Upper lobe of left lung (tissue), 6 donors: ENCODE results near the gene LIPA. TPM values are rescaled to one million over a fixed set of nuclear protein-coding genes. Genes with fewer than 3 reads are reported as not detected.

ENCODE experiments used
- ATAC-seq, 2 donors: fragments of 200-7000 bp; cut with Tn5 transposase; one replicate each; pipeline ENCODE4 v1.9.1; 2022; ENCODE audit warnings: mild to moderate bottlenecking in 2 of 2, moderate library complexity in 2 of 2; ENCODE audit not compliant: low FRiP score in 2 of 2
- DNase-seq, 2 donors: peaks; one replicate each; pipeline ENCODE4 v3.0.0-alpha.2; 2019 to 2020
- H3K27ac ChIP-seq, 4 donors: fragments of 200-600 bp; sonication (generic); one replicate each; pipeline ENCODE4 v1.5.1; 2016 to 2019
- H3K27me3 ChIP-seq, 4 donors: fragments of 200-600 bp; sonication (generic); one replicate each; pipeline ENCODE4 v1.5.1; 2017 to 2019
- H3K36me3 ChIP-seq, 4 donors: fragments of 200-600 bp; sonication (generic); one replicate each; pipeline ENCODE4 v1.5.1; 2016 to 2019
- H3K4me1 ChIP-seq, 4 donors: fragments of 200-600 bp; sonication (generic); one replicate each; pipeline ENCODE4 v1.5.1; 2018 to 2019
- H3K4me3 ChIP-seq, 4 donors: fragments of 200-600 bp; sonication (generic); one replicate each; pipeline ENCODE4 v1.5.1; 2017 to 2019; ENCODE audit warnings: mild to moderate bottlenecking in 2 of 4, moderate library complexity in 1 of 4
- H3K9me3 ChIP-seq, 4 donors: fragments of 200-600 bp; sonication (generic); one replicate each; pipeline ENCODE4 v1.5.1; 2018 to 2019
- EP300 ChIP-seq, 4 donors: sonication (generic); formaldehyde crosslinking; IDR thresholded peaks; one replicate each; pipeline ENCODE4 v1.5.1; 2017; ENCODE audit warnings: antibody characterized with exemption in 4 of 4, control low read depth in 2 of 4
- POLR2A ChIP-seq, 4 donors: fragments of 450-650 bp; IDR thresholded peaks; one replicate each; pipeline ENCODE4 v1.5.1; 2016 to 2017; ENCODE audit warnings: antibody characterized with exemption in 4 of 4, mild to moderate bottlenecking in 2 of 4
- POLR2AphosphoS5 ChIP-seq, 2 donors: sonication (generic); formaldehyde crosslinking; IDR thresholded peaks; one replicate each; pipeline ENCODE4 v1.5.1; 2017; ENCODE audit warnings: antibody characterized with exemption in 2 of 2
- WGBS, 2 donors: methylation state at CpG; one replicate each; pipeline ENCODE4 v1.1.5; 2017 to 2018; 5-methylcytosine and 5-hydroxymethylcytosine counted together
- total RNA-seq, 6 donors: library from RNA; depleted of rRNA in 4 of 6; stranded (reverse); fragments of >200 nt in 4 of 6; gene quantifications; one replicate each; pipeline versions ENCODE4 v1.1.0 to v1.2.1, GENCODE V29; 2016 to 2021
- TF ChIP-seq, protein P1 (sequence below), 6 experiments: fragments of 450-650 bp in 4 of 6; fragments of 200-600 bp in 2 of 6; sonication (generic) in 2 of 6; IDR thresholded peaks; one replicate each; pipeline ENCODE4 v1.5.1; 2016 to 2019; ENCODE audit warnings: antibody characterized with exemption in 6 of 6
- donor health status: DM: no; HTN: no; CAD: no; lungs with moderate emphysema.
- donor health status: DM: no; HTN: yes; CAD: no; lungs with severe emphysema.

Gene LIPA
- total RNA-seq, 6 donors from 2014 or later = 28.5 to 129 (median 70.6) TPM

- H3K9me3 ChIP-seq = no peaks in the 10 kb centered on the region
- no peak for TF ChIP-seq POLR2A (IDR thresholded peaks at IDR 0.05)
- no peak for TF ChIP-seq EP300 (IDR thresholded peaks at IDR 0.05)
- TF ChIP-seq, protein P1, sequence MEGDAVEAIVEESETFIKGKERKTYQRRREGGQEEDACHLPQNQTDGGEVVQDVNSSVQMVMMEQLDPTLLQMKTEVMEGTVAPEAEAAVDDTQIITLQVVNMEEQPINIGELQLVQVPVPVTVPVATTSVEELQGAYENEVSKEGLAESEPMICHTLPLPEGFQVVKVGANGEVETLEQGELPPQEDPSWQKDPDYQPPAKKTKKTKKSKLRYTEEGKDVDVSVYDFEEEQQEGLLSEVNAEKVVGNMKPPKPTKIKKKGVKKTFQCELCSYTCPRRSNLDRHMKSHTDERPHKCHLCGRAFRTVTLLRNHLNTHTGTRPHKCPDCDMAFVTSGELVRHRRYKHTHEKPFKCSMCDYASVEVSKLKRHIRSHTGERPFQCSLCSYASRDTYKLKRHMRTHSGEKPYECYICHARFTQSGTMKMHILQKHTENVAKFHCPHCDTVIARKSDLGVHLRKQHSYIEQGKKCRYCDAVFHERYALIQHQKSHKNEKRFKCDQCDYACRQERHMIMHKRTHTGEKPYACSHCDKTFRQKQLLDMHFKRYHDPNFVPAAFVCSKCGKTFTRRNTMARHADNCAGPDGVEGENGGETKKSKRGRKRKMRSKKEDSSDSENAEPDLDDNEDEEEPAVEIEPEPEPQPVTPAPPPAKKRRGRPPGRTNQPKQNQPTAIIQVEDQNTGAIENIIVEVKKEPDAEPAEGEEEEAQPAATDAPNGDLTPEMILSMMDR (IDR thresholded peaks at IDR 0.05) = no peak
- TF ChIP-seq POLR2AphosphoS5 (IDR thresholded peaks at IDR 0.05) = no peak
- no peak for DNase-seq
- WGBS, 2 donors = 90 to 93% methylated on average over 2 of the region's 2 CpGs
- H3K27ac ChIP-seq = no peak overlapping the region
- no peak overlapping the region for H3K4me3 ChIP-seq
- H3K36me3 ChIP-seq = no peaks in the 10 kb centered on the region
- H3K27me3 ChIP-seq = no peaks in the 10 kb centered on the region
- ATAC-seq = no peak
- peaks cover 3 to 7% (median 4%) of the 10 kb centered on the region in 4 donors for H3K4me1 ChIP-seq
Observed at GRCh38 chr10:89271532-89271931, 20.0 kb upstream of the LIPA start.

GRCh38 chr10:89270153-89270483 is 18.5 kb upstream of the LIPA start:
- no peak overlapping the region for H3K27ac ChIP-seq
- no peaks in the 10 kb centered on the region for H3K36me3 ChIP-seq
- DNase-seq (no peak), ATAC-seq (no peak)
- peaks cover under 1 to 2% (median 2%) of the 10 kb centered on the region in 4 donors for H3K4me1 ChIP-seq
- TF ChIP-seq, protein P1 (IDR thresholded peaks at IDR 0.05) = no peak
- TF ChIP-seq EP300 (IDR thresholded peaks at IDR 0.05) (no peak), POLR2A (IDR thresholded peaks at IDR 0.05) (no peak)
- no peaks in the 10 kb centered on the region for H3K9me3 ChIP-seq
- no peaks in the 10 kb centered on the region for H3K27me3 ChIP-seq
- no peak overlapping the region for H3K4me3 ChIP-seq

DNA sequence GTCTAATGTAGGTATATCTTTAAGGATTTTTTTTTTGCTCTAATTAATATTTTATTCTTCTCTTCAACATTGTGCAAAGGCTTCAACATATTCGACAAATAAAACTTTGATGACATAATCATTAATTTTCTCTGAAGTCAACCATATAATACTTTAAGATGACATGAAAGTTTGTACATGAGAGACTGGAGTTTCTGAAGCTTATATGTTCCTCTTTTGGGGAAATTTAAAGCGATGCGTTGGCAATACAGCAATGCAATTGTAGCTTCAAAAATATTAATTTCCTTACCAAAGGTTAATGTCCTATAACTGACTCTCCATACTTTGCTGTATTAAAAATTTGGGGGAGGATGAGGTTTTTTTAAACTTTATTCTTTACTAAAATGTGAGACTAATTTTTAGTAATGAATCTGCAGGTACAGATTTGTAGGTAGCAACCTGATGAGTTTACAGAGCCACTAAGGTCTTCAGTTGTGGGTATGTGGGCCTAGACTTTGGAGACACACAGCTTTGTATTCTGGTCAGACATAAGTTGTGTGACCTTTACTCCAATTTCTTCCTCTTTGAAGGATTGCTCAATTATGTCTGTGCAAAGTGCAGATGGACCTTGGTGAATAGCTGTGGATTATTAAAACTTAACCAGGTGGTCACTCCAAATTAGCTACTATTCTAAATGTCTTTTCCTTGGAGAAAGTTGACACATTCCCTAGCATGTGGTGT is 18.0 kb upstream of the LIPA start:
- no peaks in the 10 kb centered on the region for H3K4me1 ChIP-seq
- no peak overlapping the region for H3K27ac ChIP-seq
- H3K27me3 ChIP-seq = no peaks in the 10 kb centered on the region
- H3K9me3 ChIP-seq = no peaks in the 10 kb centered on the region
- 79 to 88% methylated on average over 3 of the region's 3 CpGs for WGBS, 2 donors
- TF ChIP-seq POLR2AphosphoS5 (IDR thresholded peaks at IDR 0.05) = no peak
- TF ChIP-seq, protein P1 (IDR thresholded peaks at IDR 0.05) = no peak
- no peak for TF ChIP-seq EP300 (IDR thresholded peaks at IDR 0.05)
- TF ChIP-seq POLR2A (IDR thresholded peaks at IDR 0.05) = no peak
- no peak for ATAC-seq
- DNase-seq = no peak
- no peaks in the 10 kb centered on the region for H3K36me3 ChIP-seq
- no peak overlapping the region for H3K4me3 ChIP-seq

DNA sequence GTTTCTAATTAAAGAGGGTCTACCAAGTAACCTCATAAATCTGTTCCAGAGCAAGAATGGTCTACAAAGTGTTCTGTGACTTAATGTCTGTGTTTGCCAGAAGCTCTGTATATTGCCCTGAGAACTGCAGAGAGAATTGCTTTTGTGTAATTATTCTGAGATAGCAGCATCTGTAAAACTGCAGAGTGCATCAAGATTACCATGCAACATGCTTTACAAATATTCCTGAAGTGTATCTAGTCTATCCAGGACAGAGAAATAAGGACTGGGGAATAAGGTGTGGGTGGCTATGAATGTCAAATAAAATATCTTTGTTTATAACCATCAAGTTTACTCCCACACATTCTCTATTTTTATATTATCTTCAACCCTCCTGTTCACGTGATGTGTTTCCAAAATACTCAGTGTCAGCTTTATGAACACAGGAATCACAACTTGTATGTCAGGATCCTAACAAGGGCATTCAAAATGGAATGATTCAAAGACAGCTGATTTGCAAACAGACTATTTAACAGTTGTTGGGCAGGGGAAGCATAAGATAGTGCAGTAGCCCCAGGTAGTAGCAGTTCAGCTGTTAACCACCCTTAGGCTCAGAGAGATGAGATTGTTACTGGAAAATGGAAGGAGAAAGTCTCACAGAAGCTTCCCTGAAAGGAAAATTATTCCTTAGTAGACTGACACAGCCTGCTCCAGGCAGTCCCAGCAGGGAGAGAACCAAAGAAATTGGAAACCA is 15.3 kb upstream of the LIPA start:
- ATAC-seq = no peak

More for the DNA sequence above, 15.3 kb upstream of the LIPA start:
- DNase-seq = no peak
- no peak overlapping the region for H3K27ac ChIP-seq
- H3K4me3 ChIP-seq = no peak overlapping the region
- no peaks in the 10 kb centered on the region for H3K36me3 ChIP-seq
- WGBS, 2 donors = 51 to 85% methylated on average over 1 of the region's 1 CpG
- TF ChIP-seq POLR2AphosphoS5 (IDR thresholded peaks at IDR 0.05) = no peak
- TF ChIP-seq POLR2A (IDR thresholded peaks at IDR 0.05) = no peak
- TF ChIP-seq, protein P1 (IDR thresholded peaks at IDR 0.05) = no peak
- no peak for TF ChIP-seq EP300 (IDR thresholded peaks at IDR 0.05)
- H3K27me3 ChIP-seq = no peaks in the 10 kb centered on the region
- no peaks in the 10 kb centered on the region for H3K9me3 ChIP-seq
- H3K4me1 ChIP-seq = no peaks in the 10 kb centered on the region
